Measurements from ENCODE around the gene NCKAP1. TPM values are rescaled to one million over a fixed set of nuclear protein-coding genes. Genes with fewer than 3 reads are reported as not detected.
"Not testable (repeated sequence)": the region's sequence is repeated elsewhere in the genome, so short reads cannot be mapped to it uniquely, and the experiment has no call there.

NCKAP1 gene
- total and polyA plus RNA-seq, 2 experiments from 2014 or later: 54.5 to 216 TPM

DNA sequence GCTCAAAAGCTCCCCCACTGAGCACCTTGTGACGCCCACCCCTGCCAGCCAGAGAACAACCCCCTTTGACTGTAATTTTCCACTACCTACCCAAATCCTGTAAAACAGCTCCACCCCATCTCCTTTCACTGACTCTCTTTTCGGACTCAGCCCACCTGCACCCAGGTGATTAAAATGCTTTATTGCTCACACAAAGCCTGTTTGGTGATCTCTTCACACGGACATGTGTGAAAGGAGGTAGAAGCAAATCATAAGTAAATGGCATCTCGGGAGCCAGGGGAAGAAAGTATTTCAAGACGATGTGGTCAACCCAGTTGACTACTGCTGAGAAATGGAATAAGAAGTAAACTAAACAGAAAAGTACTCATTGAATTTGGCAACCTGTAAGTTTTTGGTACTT is 11.2 kb upstream of the NCKAP1 start:
- H3K9me3 ChIP-seq (ENCODE audit: low read depth): no peaks in the 10 kb centered on the region
- H3K4me2 ChIP-seq: no peak overlapping the region
- H2AFZ ChIP-seq: no peak overlapping the region
- WGBS (ENCODE audit: low lambda C conversion rate, missing lambda C conversion rate): 54% methylated on average over 5 of the region's 5 CpGs
- no peaks in the 10 kb centered on the region for H3K9me2 ChIP-seq (replicated peaks; ENCODE audit: insufficient read depth)
- TF ChIP-seq EZH2 (IDR thresholded peaks at IDR 0.05; ENCODE audit: borderline replicate concordance): no peak
- DNase-seq (ENCODE audit: low spot score): no peak
- H3K27me3 ChIP-seq: no peaks in the 10 kb centered on the region
- H4K20me1 ChIP-seq (ENCODE audit: insufficient read depth, poor library complexity, severe bottlenecking): no peaks in the 10 kb centered on the region
- H3K27ac ChIP-seq: no peak overlapping the region
- no peaks in the 10 kb centered on the region for H3K79me2 ChIP-seq
- no peaks in the 10 kb centered on the region for H3K4me1 ChIP-seq (ENCODE audit: insufficient read depth)
- H3K4me3 ChIP-seq: no peak overlapping the region
- no peaks in the 10 kb centered on the region for H3K36me3 ChIP-seq (replicated peaks; ENCODE audit: insufficient read depth, low read depth)

DNA sequence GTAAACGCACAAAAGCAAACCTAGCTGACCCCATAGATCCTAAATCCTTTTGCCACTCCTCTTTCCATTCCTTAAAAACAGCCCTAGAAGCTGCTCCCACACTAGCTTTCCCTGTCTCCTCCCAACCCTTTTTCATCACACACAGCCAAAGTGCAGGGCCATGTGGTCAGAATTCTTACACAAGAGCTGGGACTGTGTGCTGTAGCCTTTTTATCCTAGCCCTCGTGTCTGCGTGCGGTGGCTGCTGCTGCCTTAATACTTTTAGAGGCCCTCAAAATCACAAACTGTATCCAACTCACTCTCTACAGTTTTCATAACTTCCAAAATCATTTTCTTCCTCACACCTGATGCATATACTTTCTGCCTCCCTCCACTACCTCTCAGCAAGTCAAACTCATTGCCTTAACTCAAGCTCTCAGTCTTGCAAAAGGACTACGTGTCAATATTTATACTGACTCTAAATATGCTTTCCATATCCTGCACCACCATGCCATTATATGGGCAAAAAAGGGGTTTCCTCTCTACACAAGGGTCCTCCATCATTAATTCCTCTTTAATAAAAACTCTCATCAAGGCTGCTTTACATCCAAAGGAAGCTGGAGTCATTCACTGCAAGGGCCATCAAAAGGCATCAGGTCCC is 9.3 kb upstream of the NCKAP1 start:
- H2AFZ ChIP-seq; H3K4me3 ChIP-seq; H3K4me2 ChIP-seq; H4K20me1 ChIP-seq (ENCODE audit: insufficient read depth, poor library complexity, severe bottlenecking); H3K9me2 ChIP-seq (replicated peaks; ENCODE audit: insufficient read depth); DNase-seq (ENCODE audit: low spot score); H3K4me1 ChIP-seq (ENCODE audit: insufficient read depth); H3K27ac ChIP-seq; H3K9me3 ChIP-seq (ENCODE audit: low read depth); H3K79me2 ChIP-seq; H3K36me3 ChIP-seq (replicated peaks; ENCODE audit: insufficient read depth, low read depth); H3K27me3 ChIP-seq: not testable (repeated sequence)
- WGBS (ENCODE audit: low lambda C conversion rate, missing lambda C conversion rate): 81% methylated on average over 5 of the region's 5 CpGs

DNA sequence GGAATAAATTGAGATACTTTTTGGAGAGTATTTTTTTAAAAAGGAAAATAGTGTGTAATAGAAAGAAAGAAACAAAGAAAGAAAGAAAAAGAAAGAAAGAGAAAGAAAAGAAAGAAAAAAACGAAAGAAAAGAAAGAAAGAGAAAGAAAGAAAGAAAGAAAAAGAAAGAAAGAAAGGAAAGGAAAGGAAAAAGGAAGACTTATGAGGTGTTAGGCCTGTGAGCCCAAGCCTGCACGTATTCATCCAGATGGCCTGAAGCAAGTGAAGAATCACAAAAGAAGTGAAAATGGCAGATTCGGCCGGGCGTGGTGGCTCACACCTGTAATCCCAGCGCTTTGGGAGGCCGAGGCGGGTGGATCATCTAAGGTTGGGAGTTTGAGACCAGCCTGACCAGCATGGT is 5.3 kb upstream of the NCKAP1 start:
- not testable (repeated sequence) for H3K27me3 ChIP-seq; H3K4me1 ChIP-seq (ENCODE audit: insufficient read depth); H3K36me3 ChIP-seq (replicated peaks; ENCODE audit: insufficient read depth, low read depth); H3K4me3 ChIP-seq; H3K9me3 ChIP-seq (ENCODE audit: low read depth); H3K27ac ChIP-seq; DNase-seq (ENCODE audit: low spot score); H4K20me1 ChIP-seq (ENCODE audit: insufficient read depth, poor library complexity, severe bottlenecking); H3K4me2 ChIP-seq; H3K9me2 ChIP-seq (replicated peaks; ENCODE audit: insufficient read depth); H2AFZ ChIP-seq; H3K79me2 ChIP-seq
- 90% methylated on average over 8 of the region's 8 CpGs for WGBS (ENCODE audit: low lambda C conversion rate, missing lambda C conversion rate)

DNA sequence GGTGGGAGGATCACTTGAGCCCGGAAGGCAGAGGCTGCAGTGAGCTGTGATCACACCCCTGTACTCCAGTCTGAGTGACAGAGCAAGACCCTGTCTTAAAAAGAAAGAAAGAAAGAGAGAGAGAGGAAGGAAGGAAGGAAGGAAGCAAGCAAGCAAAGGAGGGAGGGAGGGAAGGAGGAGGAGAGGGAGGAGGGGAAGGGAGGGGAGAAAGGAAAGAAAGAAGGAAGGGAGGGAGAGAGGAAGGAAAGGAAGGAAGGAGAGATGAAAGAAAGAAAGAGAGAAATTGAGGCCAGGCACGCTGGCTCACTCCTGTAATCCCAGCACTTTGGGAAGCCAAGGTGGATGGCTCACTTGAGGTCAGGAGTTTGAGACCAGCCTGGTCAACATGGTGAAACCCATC is 2.3 kb upstream of the NCKAP1 start:
- 94% methylated on average over 2 of the region's 2 CpGs for WGBS (ENCODE audit: low lambda C conversion rate, missing lambda C conversion rate)
- no peaks in the 10 kb centered on the region for H3K36me3 ChIP-seq (replicated peaks; ENCODE audit: insufficient read depth, low read depth)
- TF ChIP-seq EZH2phosphoT487 (IDR thresholded peaks at IDR 0.05; ENCODE audit: low read depth, severe bottlenecking, unreplicated experiment) (no peak), EZH2 (IDR thresholded peaks at IDR 0.05; ENCODE audit: borderline replicate concordance) (no peak)
- TF ChIP-seq, protein P1, sequence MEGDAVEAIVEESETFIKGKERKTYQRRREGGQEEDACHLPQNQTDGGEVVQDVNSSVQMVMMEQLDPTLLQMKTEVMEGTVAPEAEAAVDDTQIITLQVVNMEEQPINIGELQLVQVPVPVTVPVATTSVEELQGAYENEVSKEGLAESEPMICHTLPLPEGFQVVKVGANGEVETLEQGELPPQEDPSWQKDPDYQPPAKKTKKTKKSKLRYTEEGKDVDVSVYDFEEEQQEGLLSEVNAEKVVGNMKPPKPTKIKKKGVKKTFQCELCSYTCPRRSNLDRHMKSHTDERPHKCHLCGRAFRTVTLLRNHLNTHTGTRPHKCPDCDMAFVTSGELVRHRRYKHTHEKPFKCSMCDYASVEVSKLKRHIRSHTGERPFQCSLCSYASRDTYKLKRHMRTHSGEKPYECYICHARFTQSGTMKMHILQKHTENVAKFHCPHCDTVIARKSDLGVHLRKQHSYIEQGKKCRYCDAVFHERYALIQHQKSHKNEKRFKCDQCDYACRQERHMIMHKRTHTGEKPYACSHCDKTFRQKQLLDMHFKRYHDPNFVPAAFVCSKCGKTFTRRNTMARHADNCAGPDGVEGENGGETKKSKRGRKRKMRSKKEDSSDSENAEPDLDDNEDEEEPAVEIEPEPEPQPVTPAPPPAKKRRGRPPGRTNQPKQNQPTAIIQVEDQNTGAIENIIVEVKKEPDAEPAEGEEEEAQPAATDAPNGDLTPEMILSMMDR (IDR thresholded peaks at IDR 0.05; ENCODE audit: poor library complexity): no peak

DNA sequence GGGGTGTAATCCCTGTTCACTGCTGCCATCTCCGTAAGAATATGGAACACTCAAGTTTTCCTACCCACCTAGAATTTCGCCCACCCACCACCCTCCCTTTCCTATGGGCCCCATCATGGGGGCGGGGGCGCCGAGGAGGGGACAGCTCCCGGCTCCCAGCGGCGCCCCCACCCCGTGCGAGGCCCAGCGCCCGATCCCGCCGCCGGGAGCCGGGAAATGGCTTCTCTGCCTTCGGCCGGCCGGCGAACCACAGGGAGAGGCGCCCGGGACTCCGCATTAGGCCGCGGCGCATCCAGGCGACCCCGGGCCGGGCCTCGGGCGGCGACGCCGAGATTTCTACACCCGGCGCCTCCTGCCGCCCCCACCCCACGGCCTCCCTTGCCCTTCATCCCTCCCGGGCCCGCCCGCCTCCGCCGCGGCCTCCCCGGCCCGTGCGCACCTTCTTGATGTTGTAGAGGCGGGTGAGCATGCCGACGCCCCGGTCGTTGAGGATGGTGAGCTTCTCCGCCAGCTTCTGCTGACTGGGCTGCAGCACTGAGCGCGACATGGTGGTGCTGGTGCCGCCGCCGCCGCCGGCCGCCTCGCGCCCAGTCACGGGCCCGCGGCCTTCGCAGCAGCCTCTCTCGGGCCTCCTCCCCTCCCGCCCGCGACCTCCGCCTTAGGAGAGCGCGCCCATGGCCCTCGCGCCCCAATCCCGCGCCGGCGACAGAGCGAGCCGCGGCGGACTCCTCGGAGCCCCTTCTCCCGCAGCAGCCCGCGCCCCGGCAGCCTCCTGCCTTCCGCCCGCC is 510 bp downstream of the NCKAP1 start:
- H3K79me2 ChIP-seq: peaks cover 51% of the 10 kb centered on the region
- peaks cover 20% of the 10 kb centered on the region for H3K4me1 ChIP-seq (ENCODE audit: insufficient read depth)
- no peaks in the 10 kb centered on the region for H3K36me3 ChIP-seq (replicated peaks; ENCODE audit: insufficient read depth, low read depth)
- DNase-seq (ENCODE audit: low spot score): peak; percentile 75
- no peaks in the 10 kb centered on the region for H3K27me3 ChIP-seq
- H3K9me2 ChIP-seq (replicated peaks; ENCODE audit: insufficient read depth): no peaks in the 10 kb centered on the region
- no peaks in the 10 kb centered on the region for H3K9me3 ChIP-seq (ENCODE audit: low read depth)
- peaks cover 43% of the 10 kb centered on the region for H4K20me1 ChIP-seq (ENCODE audit: insufficient read depth, poor library complexity, severe bottlenecking)
- H2AFZ ChIP-seq: peak overlapping the region; percentile 52
- 1% methylated on average over 16 of the region's 91 CpGs for WGBS (ENCODE audit: low lambda C conversion rate, missing lambda C conversion rate)
- H3K4me2 ChIP-seq: peak overlapping the region; percentile 72
- H3K4me3 ChIP-seq: peak overlapping the region; percentile 55
- peak overlapping the region; percentile 97 for H3K27ac ChIP-seq
- TF ChIP-seq EZH2 (IDR thresholded peaks at IDR 0.05; ENCODE audit: borderline replicate concordance): no peak
- TF ChIP-seq EZH2phosphoT487 (IDR thresholded peaks at IDR 0.05; ENCODE audit: low read depth, severe bottlenecking, unreplicated experiment): no peak
- TF ChIP-seq, protein P1 (IDR thresholded peaks at IDR 0.05; ENCODE audit: poor library complexity): peak; percentile 9

More for the DNA sequence above, 2.3 kb upstream of the NCKAP1 start:
- peaks cover 13% of the 10 kb centered on the region for H3K4me1 ChIP-seq (ENCODE audit: insufficient read depth)
- no peak overlapping the region for H3K4me3 ChIP-seq
- DNase-seq (ENCODE audit: low spot score): no peak
- H3K9me2 ChIP-seq (replicated peaks; ENCODE audit: insufficient read depth): no peaks in the 10 kb centered on the region
- H3K9me3 ChIP-seq (ENCODE audit: low read depth): no peaks in the 10 kb centered on the region
- H3K27me3 ChIP-seq: no peaks in the 10 kb centered on the region
- no peak overlapping the region for H2AFZ ChIP-seq
- no peak overlapping the region for H3K27ac ChIP-seq
- no peak overlapping the region for H3K4me2 ChIP-seq
- H3K79me2 ChIP-seq: peaks cover 23% of the 10 kb centered on the region
- peaks cover 15% of the 10 kb centered on the region for H4K20me1 ChIP-seq (ENCODE audit: insufficient read depth, poor library complexity, severe bottlenecking)
